Upper lobe of right lung (tissue), 1 donor: Measurements from ENCODE around the gene STOML2. TPM values are rescaled to one million over a fixed set of nuclear protein-coding genes. Genes with fewer than 3 reads are reported as not detected.

Experiments used
- ATAC-seq: fragments of 200-7000 bp; cut with Tn5 transposase; one replicate; pipeline ENCODE4 v1.9.1; 2020; ENCODE audit warnings: mild to moderate bottlenecking, moderate library complexity
- DNase-seq: peaks from one replicate; pipeline ENCODE4 v3.0.0-alpha.2; 2020
- H3K27ac ChIP-seq: fragments of 200-600 bp; one replicate; pipeline ENCODE4 v1.8.0; 2022
- H3K27me3 ChIP-seq: fragments of 200-600 bp; one replicate; pipeline ENCODE4 v1.8.0; 2022; ENCODE audit warnings: mild to moderate bottlenecking
- H3K36me3 ChIP-seq: fragments of 200-600 bp; one replicate; pipeline ENCODE4 v1.8.0; 2022
- H3K4me1 ChIP-seq: fragments of 200-600 bp; one replicate; pipeline ENCODE4 v1.8.0; 2022
- H3K4me3 ChIP-seq: fragments of 200-600 bp; one replicate; pipeline ENCODE4 v1.8.0; 2022; ENCODE audit warnings: mild to moderate bottlenecking
- H3K9me3 ChIP-seq: fragments of 200-600 bp; one replicate; pipeline ENCODE4 v1.8.0; 2022
- CTCF ChIP-seq: fragments of 200-600 bp; IDR thresholded peaks from one replicate; pipeline ENCODE4 v1.8.0; 2022; ENCODE audit warnings: antibody characterized with exemption
- intact Hi-C: fragments of 100-400 bp; cut with DNase I; formaldehyde crosslinking; loops from one replicate; pipeline ENCODE4 v1.11.0; 2022
- total RNA-seq: library from RNA; stranded (reverse); fragmentation: NEBNext Ultra II Directional; extraction: Animal tissue kit (Norgen Biotek cat#: 25700); gene quantifications from one replicate; pipeline ENCODE4 v1.2.1, GENCODE V29; 2021
- donor health status: DM: no; HTN: yes; CAD: no; lungs with severe emphysema.

STOML2 gene
- total RNA-seq, 1 donor from 2014 or later: 59.4 TPM

GRCh38 chr9:35134920-35135319 lies 32.0 kb upstream of the STOML2 start:
- Histone ChIP-seq H3K36me3 (no peaks in the 10 kb centered on the region), H3K27me3 (no peaks in the 10 kb centered on the region), H3K27ac (no peak overlapping the region), H3K4me1 (no peaks in the 10 kb centered on the region), H3K9me3 (no peaks in the 10 kb centered on the region), H3K4me3 (no peak overlapping the region)
- ATAC-seq: no peak
- DNase-seq: no peak
- TF ChIP-seq CTCF: no peak
- intact Hi-C loops: no loop called here

GRCh38 chr9:35116898-35117551 lies 14.1 kb upstream of the STOML2 start:
- Histone ChIP-seq H3K4me3 (peak overlapping the region; percentile 71), H3K36me3 (no peaks in the 10 kb centered on the region), H3K4me1 (peaks cover 42% of the 10 kb centered on the region), H3K9me3 (no peaks in the 10 kb centered on the region), H3K27ac (peak overlapping the region; percentile 89), H3K27me3 (no peaks in the 10 kb centered on the region)
- intact Hi-C loops: loop anchor here (5.0 kb wide), 1 partner anchor 140 kb away; no protein-coding TSS in a partner anchor
- ATAC-seq (peak; percentile 78), DNase-seq (peak; percentile 92)
- TF ChIP-seq CTCF: peak; percentile 91

- H3K27ac ChIP-seq: peak overlapping the region; percentile 89
- DNase-seq: no peak
- H3K27me3 ChIP-seq: no peaks in the 10 kb centered on the region
- peaks cover 45% of the 10 kb centered on the region for H3K4me1 ChIP-seq
- H3K4me3 ChIP-seq: peak overlapping the region; percentile 71
- no peak for ATAC-seq
- no peaks in the 10 kb centered on the region for H3K9me3 ChIP-seq
- H3K36me3 ChIP-seq: no peaks in the 10 kb centered on the region
- intact Hi-C loops: loop anchor here (5.0 kb wide), 1 partner anchor 141 kb away; no protein-coding TSS in a partner anchor
- no peak for TF ChIP-seq CTCF
These were observed 13.6 kb upstream of the STOML2 start for GRCh38 chr9:35116539-35116897.

GRCh38 chr9:35115680-35116538 lies 13.0 kb upstream of the STOML2 start, which contains the start of gene ATOSB:
Gene ATOSB, minus strand, starts transcription at chr9:35115862. Its CDS starts 7,588 bp downstream, at chr9:35108274.
- DNase-seq: peak; percentile 99
- ATAC-seq: peak; percentile 72
- Histone ChIP-seq H3K27me3 (no peaks in the 10 kb centered on the region), H3K4me1 (peaks cover 45% of the 10 kb centered on the region), H3K27ac (peak within 1 kb of the TSS; percentile 89), H3K9me3 (no peaks in the 10 kb centered on the region), H3K4me3 (peak within 1 kb of the TSS; percentile 71), H3K36me3 (no peaks in the 10 kb centered on the region)
- intact Hi-C loops: loop anchor here (5.0 kb wide), 1 partner anchor 141 kb away; no protein-coding TSS in a partner anchor
- no peak for TF ChIP-seq CTCF

- Histone ChIP-seq H3K36me3 (no peaks in the 10 kb centered on the region), H3K27me3 (no peaks in the 10 kb centered on the region), H3K4me3 (peak overlapping the region; percentile 71), H3K9me3 (no peaks in the 10 kb centered on the region), H3K4me1 (peaks cover 54% of the 10 kb centered on the region), H3K27ac (peak overlapping the region; percentile 89)
- no peak for TF ChIP-seq CTCF
- peak; percentile 84 for DNase-seq
- intact Hi-C loops: loop anchor here (5.0 kb wide), 1 partner anchor 142 kb away; no protein-coding TSS in a partner anchor
- peak; percentile 19 for ATAC-seq
These were observed 12.1 kb upstream of the STOML2 start for GRCh38 chr9:35114840-35115628.
